LNCAP (cell line): ENCODE results near the gene PROM2.

Experiments
- CTCF ChIP-seq: fragments of 450-650 bp; IDR thresholded peaks from 2 replicates; pipeline ENCODE4 v1.5.1; 2017; ENCODE audit warnings: mild to moderate bottlenecking

Gene PROM2

DNA sequence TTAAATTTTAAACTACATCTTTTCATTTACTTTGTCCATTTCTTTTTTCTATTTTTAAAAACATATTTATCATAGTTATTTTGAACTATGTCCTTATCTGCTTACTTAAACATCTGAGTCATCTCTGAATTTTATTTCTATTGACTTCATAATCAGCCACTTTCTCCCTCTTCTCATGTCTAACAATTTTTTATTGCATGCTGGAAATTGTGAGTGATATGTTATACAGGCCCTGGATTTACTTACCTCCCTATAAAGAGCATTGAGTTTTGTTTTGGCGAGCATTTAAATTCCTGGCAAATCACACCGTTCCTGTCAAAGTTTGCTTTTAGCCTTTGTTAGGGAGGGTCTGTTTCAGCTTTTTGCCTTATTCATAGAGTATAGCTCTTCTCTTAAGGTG lies 62.2 kb downstream of the PROM2 start:
- no peak for TF ChIP-seq CTCF

- no peak for TF ChIP-seq CTCF
Observed at GRCh38 chr2:95337829-95338228, 63.6 kb downstream of the PROM2 start.
